ENCODE measurements around the gene EPHX1. TPM values are rescaled to one million over a fixed set of nuclear protein-coding genes. Genes with fewer than 3 reads are reported as not detected.

EPHX1 gene
- total RNA-seq, 1 experiment from 2014 or later = 34.2 TPM

GRCh38 chr1:225861834-225862580 lies 52.1 kb downstream of the EPHX1 start:
- DNase-seq (ENCODE audit: low spot score) = no peak

- DNase-seq (ENCODE audit: low spot score) = no peak
Measured at GRCh38 chr1:225862581-225862950, 52.6 kb downstream of the EPHX1 start.

GRCh38 chr1:225863167-225863566 lies 53.2 kb downstream of the EPHX1 start:
- peak; percentile 44 for DNase-seq (ENCODE audit: low spot score)

- no peak for DNase-seq (ENCODE audit: low spot score)
Measured at GRCh38 chr1:225865514-225865913, 55.6 kb downstream of the EPHX1 start.

GRCh38 chr1:225866061-225866837 lies 56.3 kb downstream of the EPHX1 start:
- peak; percentile 83 for DNase-seq (ENCODE audit: low spot score)

GRCh38 chr1:225866981-225867380 lies 57.1 kb downstream of the EPHX1 start:
- no peak for DNase-seq (ENCODE audit: low spot score)

GRCh38 chr1:225868631-225869330 lies 58.9 kb downstream of the EPHX1 start:
- no peak for DNase-seq (ENCODE audit: low spot score)

- DNase-seq (ENCODE audit: low spot score) = no peak
Measured at GRCh38 chr1:225870911-225871310, 61.0 kb downstream of the EPHX1 start.

- DNase-seq (ENCODE audit: low spot score) = no peak
Measured at GRCh38 chr1:225871359-225872074, 61.6 kb downstream of the EPHX1 start.

GRCh38 chr1:225872075-225872430 lies 62.1 kb downstream of the EPHX1 start:
- no peak for DNase-seq (ENCODE audit: low spot score)

- no peak for DNase-seq (ENCODE audit: low spot score)
Measured at GRCh38 chr1:225873281-225873850, 63.4 kb downstream of the EPHX1 start.

GRCh38 chr1:225874431-225874830 lies 64.5 kb downstream of the EPHX1 start:
- no peak for DNase-seq (ENCODE audit: low spot score)

GRCh38 chr1:225875044-225875815 lies 65.3 kb downstream of the EPHX1 start:
- DNase-seq (ENCODE audit: low spot score) = peak; percentile 50

GRCh38 chr1:225876900-225877510 lies 67.1 kb downstream of the EPHX1 start:
- DNase-seq (ENCODE audit: low spot score) = no peak

GRCh38 chr1:225877580-225877979 lies 67.7 kb downstream of the EPHX1 start:
- DNase-seq (ENCODE audit: low spot score) = peak; percentile 48

GRCh38 chr1:225878282-225878681 lies 68.4 kb downstream of the EPHX1 start:
- DNase-seq (ENCODE audit: low spot score) = no peak

- DNase-seq (ENCODE audit: low spot score) = no peak
Measured at GRCh38 chr1:225879521-225880221, 69.7 kb downstream of the EPHX1 start.

- DNase-seq (ENCODE audit: low spot score) = no peak
Measured at GRCh38 chr1:225880222-225880588, 70.3 kb downstream of the EPHX1 start.

- DNase-seq (ENCODE audit: low spot score) = no peak
Measured at GRCh38 chr1:225880636-225881035, 70.7 kb downstream of the EPHX1 start.

Measured in A172 (cell line).